Mesothelial cell of epicardium (in vitro differentiated cells): ENCODE measurements around the gene PHOSPHO1. TPM values are rescaled to one million over a fixed set of nuclear protein-coding genes. Genes with fewer than 3 reads are reported as not detected.
"Not testable (repeated sequence)": the region's sequence is repeated elsewhere in the genome, so short reads cannot be mapped to it uniquely, and the experiment has no call there.

Source experiments
- DNase-seq, 2 experiments: peaks; one replicate each; pipeline ENCODE4 v3.0.0; 2021; ENCODE audit warnings: low spot score in 2 of 2; ENCODE audit not compliant: unreplicated experiment in 2 of 2
- H3K27ac Mint-ChIP-seq: 2 replicates; pipeline ENCODE4 v1.8.0; 2021; ENCODE audit warnings: mixed read lengths
- H3K27me3 Mint-ChIP-seq: 2 replicates; pipeline ENCODE4 v1.8.0; 2021; ENCODE audit warnings: low read depth, mixed read lengths
- H3K36me3 Mint-ChIP-seq: 2 replicates; pipeline ENCODE4 v1.8.0; 2021; ENCODE audit warnings: mixed read lengths
- H3K4me1 Mint-ChIP-seq: 2 replicates; pipeline ENCODE4 v1.8.0; 2021; ENCODE audit warnings: mixed read lengths
- H3K4me3 Mint-ChIP-seq: 2 replicates; pipeline ENCODE4 v1.8.0; 2021; ENCODE audit warnings: mild to moderate bottlenecking, moderate library complexity, mixed read lengths
- H3K9me3 Mint-ChIP-seq: 2 replicates; pipeline ENCODE4 v1.8.0; 2021; ENCODE audit warnings: mixed read lengths
- total RNA-seq: library from RNA; stranded (reverse); gene quantifications from 3 replicates; pipeline ENCODE4 v1.2.1, GENCODE V29; 2021
- TF ChIP-seq, protein P1 (sequence below): fragments of 200-600 bp; sonication (generic); IDR thresholded peaks from one replicate; pipeline ENCODE4 v1.5.0; 2021; ENCODE audit warnings: antibody characterized with exemption; ENCODE audit not compliant: unreplicated experiment

PHOSPHO1 gene
- total RNA-seq, 1 donor from 2014 or later: 0.25 TPM

DNA sequence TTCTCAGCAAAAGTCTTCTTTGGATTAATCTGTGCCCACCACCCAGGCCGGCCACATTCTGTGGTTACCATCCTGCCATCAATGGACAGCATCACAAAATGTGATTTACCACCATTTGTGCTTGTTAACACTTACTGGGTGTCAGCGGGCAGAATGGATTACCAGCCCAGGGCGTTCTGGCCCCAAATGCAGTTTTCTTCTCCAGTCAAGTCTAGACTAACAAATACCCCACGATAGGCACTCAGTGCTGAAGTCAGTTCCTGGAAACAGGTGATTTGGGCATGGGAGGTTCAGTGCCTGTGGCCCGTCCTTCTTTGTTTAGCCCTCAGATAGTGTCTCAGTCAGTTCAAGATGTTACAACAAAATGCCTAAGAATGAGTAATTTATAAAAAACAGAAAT, 38.8 kb upstream of the PHOSPHO1 start:
- H3K36me3 Mint-ChIP-seq: no peaks in the 10 kb centered on the region
- TF ChIP-seq, protein P1, sequence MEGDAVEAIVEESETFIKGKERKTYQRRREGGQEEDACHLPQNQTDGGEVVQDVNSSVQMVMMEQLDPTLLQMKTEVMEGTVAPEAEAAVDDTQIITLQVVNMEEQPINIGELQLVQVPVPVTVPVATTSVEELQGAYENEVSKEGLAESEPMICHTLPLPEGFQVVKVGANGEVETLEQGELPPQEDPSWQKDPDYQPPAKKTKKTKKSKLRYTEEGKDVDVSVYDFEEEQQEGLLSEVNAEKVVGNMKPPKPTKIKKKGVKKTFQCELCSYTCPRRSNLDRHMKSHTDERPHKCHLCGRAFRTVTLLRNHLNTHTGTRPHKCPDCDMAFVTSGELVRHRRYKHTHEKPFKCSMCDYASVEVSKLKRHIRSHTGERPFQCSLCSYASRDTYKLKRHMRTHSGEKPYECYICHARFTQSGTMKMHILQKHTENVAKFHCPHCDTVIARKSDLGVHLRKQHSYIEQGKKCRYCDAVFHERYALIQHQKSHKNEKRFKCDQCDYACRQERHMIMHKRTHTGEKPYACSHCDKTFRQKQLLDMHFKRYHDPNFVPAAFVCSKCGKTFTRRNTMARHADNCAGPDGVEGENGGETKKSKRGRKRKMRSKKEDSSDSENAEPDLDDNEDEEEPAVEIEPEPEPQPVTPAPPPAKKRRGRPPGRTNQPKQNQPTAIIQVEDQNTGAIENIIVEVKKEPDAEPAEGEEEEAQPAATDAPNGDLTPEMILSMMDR: no peak

DNA sequence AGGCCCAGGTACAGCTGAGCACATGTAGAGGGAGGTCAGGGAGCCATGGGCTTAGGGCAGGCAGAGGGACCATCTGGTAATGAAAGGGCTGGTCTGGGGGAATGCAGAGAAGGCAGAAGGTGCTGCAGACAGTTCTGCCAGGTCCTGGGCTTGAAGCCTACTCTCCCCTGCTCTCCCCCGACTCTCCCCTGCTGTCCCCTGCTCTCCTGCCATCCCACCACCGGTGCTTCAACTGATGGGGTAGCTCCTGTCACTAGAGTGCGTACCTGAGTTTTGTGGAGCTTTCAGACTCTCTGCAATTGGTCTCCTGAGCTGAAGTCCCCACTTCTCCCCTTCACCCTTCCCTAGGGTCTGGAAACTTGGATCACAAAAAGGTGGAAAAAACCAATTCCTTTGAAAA, 37.3 kb upstream of the PHOSPHO1 start:
- DNase-seq: no peak
- Mint-ChIP-seq H3K27ac (no peak overlapping the region), H3K9me3 (no peaks in the 10 kb centered on the region), H3K27me3 (no peaks in the 10 kb centered on the region), H3K4me1 (peaks cover 5% of the 10 kb centered on the region), H3K4me3 (no peak overlapping the region), H3K36me3 (no peaks in the 10 kb centered on the region)
- TF ChIP-seq, protein P1: no peak

More for the DNA sequence above, 38.8 kb upstream of the PHOSPHO1 start:
- no peaks in the 10 kb centered on the region for H3K9me3 Mint-ChIP-seq
- H3K4me1 Mint-ChIP-seq: peaks cover 5% of the 10 kb centered on the region
- DNase-seq: no peak
- no peak overlapping the region for H3K4me3 Mint-ChIP-seq
- H3K27me3 Mint-ChIP-seq: no peaks in the 10 kb centered on the region
- no peak overlapping the region for H3K27ac Mint-ChIP-seq

DNA sequence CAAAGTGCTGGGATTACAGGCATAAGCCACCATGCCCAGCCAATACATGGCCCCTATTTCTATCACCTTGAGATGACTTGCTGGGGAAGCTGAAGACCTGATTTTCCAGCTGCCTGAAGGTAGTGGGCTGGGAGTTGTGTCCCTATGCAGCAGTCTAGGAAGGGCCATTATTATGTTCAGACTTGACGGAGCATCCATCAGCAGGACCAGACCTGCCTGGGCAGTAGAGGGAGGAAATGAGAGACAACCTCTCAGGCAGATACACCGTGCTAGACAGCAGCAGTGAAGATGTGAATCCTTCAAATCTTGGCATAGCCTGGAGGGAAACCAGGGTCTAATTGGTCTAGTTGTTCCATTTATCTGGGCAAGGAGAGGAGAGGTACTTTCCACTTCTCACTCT, 35.6 kb upstream of the PHOSPHO1 start:
- Mint-ChIP-seq H3K36me3 (no peaks in the 10 kb centered on the region), H3K27ac (no peak overlapping the region), H3K4me3 (no peak overlapping the region), H3K4me1 (peaks cover 5% of the 10 kb centered on the region), H3K9me3 (no peaks in the 10 kb centered on the region), H3K27me3 (peaks cover under 1% of the 10 kb centered on the region)
- TF ChIP-seq, protein P1: no peak
- DNase-seq: no peak

DNA sequence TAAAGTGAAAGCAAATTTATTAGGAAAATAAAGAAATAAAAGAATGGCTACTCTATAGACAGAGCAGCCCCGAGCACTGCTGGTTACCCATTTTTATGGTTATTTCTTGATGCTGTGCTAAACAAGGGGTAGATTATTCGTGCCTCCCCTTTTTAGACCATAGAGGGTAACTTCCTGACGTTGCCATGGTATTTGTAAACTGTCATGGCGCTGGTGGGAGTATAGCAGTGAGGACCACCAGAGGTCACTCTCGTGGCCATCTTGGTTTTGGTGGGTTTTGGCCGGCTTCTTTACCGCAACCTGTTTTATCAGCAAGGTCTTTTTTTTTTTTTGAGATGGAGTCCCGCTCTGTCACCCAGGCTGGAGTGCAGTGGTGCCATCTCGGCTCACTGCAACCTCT, 31.0 kb upstream of the PHOSPHO1 start:
- H3K9me3 Mint-ChIP-seq, H3K27ac Mint-ChIP-seq, H3K27me3 Mint-ChIP-seq, H3K4me1 Mint-ChIP-seq, DNase-seq, H3K36me3 Mint-ChIP-seq: not testable (repeated sequence)
- peak overlapping the region; percentile 65 for H3K4me3 Mint-ChIP-seq

DNA sequence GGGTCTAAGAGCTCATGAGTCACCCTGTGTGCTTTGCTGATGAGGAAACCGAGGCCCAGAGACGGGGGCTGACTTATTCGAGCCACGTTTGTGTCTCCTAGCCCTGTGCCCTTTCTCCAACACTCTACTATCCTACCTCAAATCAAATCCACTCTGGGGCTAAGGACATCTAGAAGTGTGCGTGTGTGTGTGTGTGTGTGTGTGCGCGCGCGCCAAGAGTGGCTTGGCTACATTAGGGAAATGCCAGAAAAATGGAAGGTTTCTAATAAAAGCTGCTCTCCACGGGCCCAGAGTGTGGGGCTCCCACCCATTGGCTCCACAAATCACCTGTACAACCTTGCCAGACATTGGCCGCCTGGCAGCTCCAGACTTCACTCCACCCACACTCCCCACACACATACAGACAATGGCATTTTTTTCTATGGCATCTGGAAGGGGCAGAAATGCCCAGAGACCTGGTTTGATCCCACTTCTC, 30.3 kb upstream of the PHOSPHO1 start:
- TF ChIP-seq, protein P1: no peak
- peaks cover 7% of the 10 kb centered on the region for H3K27me3 Mint-ChIP-seq
- no peaks in the 10 kb centered on the region for H3K9me3 Mint-ChIP-seq
- peak overlapping the region; percentile 65 for H3K4me3 Mint-ChIP-seq
- no peak for DNase-seq
- H3K36me3 Mint-ChIP-seq: no peaks in the 10 kb centered on the region
- no peaks in the 10 kb centered on the region for H3K4me1 Mint-ChIP-seq
- H3K27ac Mint-ChIP-seq: no peak overlapping the region

DNA sequence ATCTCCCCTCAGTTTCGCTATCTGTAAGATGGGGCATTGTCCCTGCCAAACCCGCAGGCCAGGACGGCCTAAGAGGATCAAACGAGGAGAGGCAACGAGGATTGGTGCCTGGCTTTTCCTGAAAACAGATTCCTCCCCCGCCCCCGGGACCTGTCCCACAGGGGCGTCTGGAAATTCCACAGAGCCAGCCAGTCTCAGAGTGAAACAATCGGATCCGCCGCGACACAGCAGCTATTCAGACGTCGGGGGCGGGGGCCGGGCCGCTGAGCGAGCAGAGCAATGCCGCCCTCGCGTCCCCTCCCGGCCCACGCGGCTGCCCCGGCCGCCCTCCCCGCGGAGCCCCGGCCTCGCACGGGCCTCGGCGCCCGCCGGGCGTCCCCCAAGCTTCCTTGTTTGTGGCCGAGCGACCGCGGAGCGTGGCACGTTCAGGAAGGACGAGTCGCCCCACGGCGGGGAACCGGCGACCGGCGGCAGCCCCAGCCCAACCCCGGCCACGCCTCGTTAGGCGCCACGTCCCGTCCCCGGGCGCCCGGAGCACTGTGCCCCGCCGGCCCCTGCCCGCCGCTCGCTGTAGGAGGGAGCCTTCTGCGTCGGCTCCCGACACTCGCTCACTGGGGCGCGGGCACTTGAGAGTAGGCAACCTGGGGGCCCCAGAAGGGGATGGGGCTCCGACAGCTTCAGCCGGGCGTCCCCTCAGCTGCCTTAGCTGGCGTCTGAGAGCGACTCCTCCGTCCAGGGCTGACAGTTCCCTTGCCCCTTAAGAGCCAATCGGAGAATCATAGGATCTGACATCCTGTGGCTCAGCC, 29.6 kb upstream of the PHOSPHO1 start:
- Mint-ChIP-seq H3K27ac (no peak overlapping the region), H3K4me3 (peak overlapping the region; percentile 72), H3K36me3 (no peaks in the 10 kb centered on the region), H3K9me3 (no peaks in the 10 kb centered on the region), H3K4me1 (no peaks in the 10 kb centered on the region), H3K27me3 (peaks cover 7% of the 10 kb centered on the region)
- TF ChIP-seq, protein P1: no peak
- DNase-seq: peak; percentile 38 to 70
